B cell (primary cell): ENCODE results near the gene LTB4R.

ENCODE experiments used
- EZH2 ChIP-seq: IDR thresholded peaks from 2 replicates; pipeline ENCODE4 v1.6.1; 2012; ENCODE audit warnings: borderline replicate concordance, low read depth, mild to moderate bottlenecking, moderate library complexity, low read length; ENCODE audit not compliant: insufficient read depth, poor library complexity, severe bottlenecking
- TF ChIP-seq, protein P1 (sequence below): fragments of 200-600 bp; IDR thresholded peaks from one replicate; pipeline ENCODE4 v1.8.0; 2022; ENCODE audit warnings: antibody characterized with exemption, mild to moderate bottlenecking

DNA sequence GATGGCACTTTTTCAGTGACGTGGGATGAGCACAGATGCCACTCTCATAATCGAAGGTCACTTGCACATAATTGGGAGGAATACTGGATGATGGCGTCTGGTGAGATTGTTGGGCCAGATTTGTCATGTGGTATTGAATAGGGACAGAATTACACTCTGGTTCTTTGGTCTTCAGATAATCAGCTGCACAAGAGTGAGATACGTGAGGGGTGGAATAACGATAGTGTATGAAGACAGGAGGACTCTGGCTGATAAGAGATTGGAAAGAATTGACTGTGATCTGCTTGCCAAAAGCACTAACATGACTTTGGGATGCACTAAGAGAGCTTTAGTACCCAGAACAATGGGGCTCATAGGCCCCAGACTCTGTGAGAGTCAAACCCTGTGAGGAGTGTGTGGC is 32.9 kb upstream of the LTB4R start:
- TF ChIP-seq, protein P1, sequence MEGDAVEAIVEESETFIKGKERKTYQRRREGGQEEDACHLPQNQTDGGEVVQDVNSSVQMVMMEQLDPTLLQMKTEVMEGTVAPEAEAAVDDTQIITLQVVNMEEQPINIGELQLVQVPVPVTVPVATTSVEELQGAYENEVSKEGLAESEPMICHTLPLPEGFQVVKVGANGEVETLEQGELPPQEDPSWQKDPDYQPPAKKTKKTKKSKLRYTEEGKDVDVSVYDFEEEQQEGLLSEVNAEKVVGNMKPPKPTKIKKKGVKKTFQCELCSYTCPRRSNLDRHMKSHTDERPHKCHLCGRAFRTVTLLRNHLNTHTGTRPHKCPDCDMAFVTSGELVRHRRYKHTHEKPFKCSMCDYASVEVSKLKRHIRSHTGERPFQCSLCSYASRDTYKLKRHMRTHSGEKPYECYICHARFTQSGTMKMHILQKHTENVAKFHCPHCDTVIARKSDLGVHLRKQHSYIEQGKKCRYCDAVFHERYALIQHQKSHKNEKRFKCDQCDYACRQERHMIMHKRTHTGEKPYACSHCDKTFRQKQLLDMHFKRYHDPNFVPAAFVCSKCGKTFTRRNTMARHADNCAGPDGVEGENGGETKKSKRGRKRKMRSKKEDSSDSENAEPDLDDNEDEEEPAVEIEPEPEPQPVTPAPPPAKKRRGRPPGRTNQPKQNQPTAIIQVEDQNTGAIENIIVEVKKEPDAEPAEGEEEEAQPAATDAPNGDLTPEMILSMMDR = no peak
- no peak for TF ChIP-seq EZH2
